GM15510 (cell line): ENCODE measurements around the gene TPM4.

ENCODE experiments used
- POLR2A ChIP-seq: IDR thresholded peaks from 3 replicates; pipeline ENCODE4 v1.6.1; 2011; ENCODE audit warnings: borderline replicate concordance; ENCODE audit not compliant: insufficient read length; ENCODE audit errors: extremely low read depth

Gene TPM4

GRCh38 chr19:16144216-16144581, 67.9 kb downstream of the TPM4 start:
- TF ChIP-seq POLR2A, result no peak

- TF ChIP-seq POLR2A, result peak; percentile 8
Measured at GRCh38 chr19:16146112-16146511, 69.8 kb downstream of the TPM4 start.

GRCh38 chr19:16148443-16149229, 72.3 kb downstream of the TPM4 start:
- no peak for TF ChIP-seq POLR2A
